Endodermal cell (in vitro differentiated cells): ENCODE results near the gene LIX1L. TPM values are rescaled to one million over a fixed set of nuclear protein-coding genes. Genes with fewer than 3 reads are reported as not detected.

Source experiments
- DNase-seq: peaks from one replicate; pipeline ENCODE4 v3.0.0-alpha.2; 2017
- H3K27ac ChIP-seq: 2 replicates; pipeline ENCODE4 v1.5.1; 2013; ENCODE audit warnings: mild to moderate bottlenecking, low read depth, low read length, moderate library complexity
- H3K27me3 ChIP-seq: 2 replicates; pipeline ENCODE4 v1.6.1; 2013; ENCODE audit warnings: mild to moderate bottlenecking, low read length, moderate library complexity; ENCODE audit not compliant: insufficient read depth, control insufficient read depth, poor library complexity, severe bottlenecking
- H3K36me3 ChIP-seq: 2 replicates; pipeline ENCODE4 v1.7.0; 2013; ENCODE audit warnings: mild to moderate bottlenecking, low read length, moderate library complexity; ENCODE audit not compliant: control insufficient read depth, insufficient read depth
- H3K4me1 ChIP-seq: one replicate; pipeline ENCODE4 v1.7.0; 2013; ENCODE audit warnings: low read length; ENCODE audit not compliant: control insufficient read depth, insufficient read depth
- H3K4me3 ChIP-seq: 2 replicates; pipeline ENCODE4 v1.5.1; 2013; ENCODE audit warnings: mild to moderate bottlenecking, low read length, moderate library complexity
- H3K9ac ChIP-seq: 2 replicates; pipeline ENCODE4 v1.6.1; 2013; ENCODE audit warnings: mild to moderate bottlenecking, low read length, moderate library complexity; ENCODE audit not compliant: poor library complexity, severe bottlenecking; ENCODE audit errors: extremely low read depth
- H3K9me3 ChIP-seq: 2 replicates; pipeline ENCODE4 v1.6.1; 2013; ENCODE audit warnings: mild to moderate bottlenecking, low read length, moderate library complexity; ENCODE audit not compliant: control insufficient read depth
- H3K27ac Mint-ChIP-seq: 2 replicates; pipeline ENCODE4 v1.8.0; 2020; ENCODE audit warnings: mixed read lengths
- H3K27me3 Mint-ChIP-seq: 2 replicates; pipeline ENCODE4 v1.8.0; 2021; ENCODE audit warnings: mild to moderate bottlenecking, mixed read lengths; ENCODE audit not compliant: insufficient read depth
- H3K36me3 Mint-ChIP-seq: 2 replicates; pipeline ENCODE4 v1.8.0; 2020; ENCODE audit warnings: low read depth, mixed read lengths
- H3K4me1 Mint-ChIP-seq: 2 replicates; pipeline ENCODE4 v1.8.0; 2020; ENCODE audit warnings: mixed read lengths
- H3K4me3 Mint-ChIP-seq: 2 replicates; pipeline ENCODE4 v1.8.0; 2020; ENCODE audit warnings: mild to moderate bottlenecking, moderate library complexity, mixed read lengths
- H3K9me3 Mint-ChIP-seq: 2 replicates; pipeline ENCODE4 v1.8.0; 2020; ENCODE audit warnings: mild to moderate bottlenecking, mixed read lengths
- WGBS, 2 experiments: methylation state at CpG; one replicate each; pipeline versions ENCODE4 v1.1.5 to v1.1.7; 2013; ENCODE audit warnings: missing lambda C conversion rate in 2 of 2, mixed read lengths in 1 of 2; ENCODE audit not compliant: insufficient coverage in 1 of 2, insufficient read length in 1 of 2; 5-methylcytosine and 5-hydroxymethylcytosine counted together
- total RNA-seq, 2 donors: library from RNA; stranded (reverse); fragmentation: NEBNext Ultra II Directional in 1 of 2; extraction: Animal tissue kit (Norgen Biotek cat#: 25700) in 1 of 2; gene quantifications; 2 replicates in 1 of 2; 3 replicates in 1 of 2; pipeline ENCODE4 v1.2.1, GENCODE V29; 2021
- TF ChIP-seq, protein P1 (sequence below): fragments of 200-600 bp; sonication (generic); conservative IDR thresholded peaks from 2 replicates; pipeline ENCODE4 v1.5.0; 2021; ENCODE audit warnings: antibody characterized with exemption, mild to moderate bottlenecking

The LIX1L gene
- total RNA-seq, 2 donors from 2014 or later, result 16.6 to 21.3 TPM

- Histone ChIP-seq H3K9me3 (no peaks in the 10 kb centered on the region), H3K36me3 (peaks cover 32% of the 10 kb centered on the region), H3K4me3 (no peak overlapping the region), H3K27ac (no peak overlapping the region), H3K4me1 (peaks cover 8% of the 10 kb centered on the region), H3K9ac (no peak overlapping the region), H3K27me3 (no peaks in the 10 kb centered on the region)
- TF ChIP-seq, protein P1, sequence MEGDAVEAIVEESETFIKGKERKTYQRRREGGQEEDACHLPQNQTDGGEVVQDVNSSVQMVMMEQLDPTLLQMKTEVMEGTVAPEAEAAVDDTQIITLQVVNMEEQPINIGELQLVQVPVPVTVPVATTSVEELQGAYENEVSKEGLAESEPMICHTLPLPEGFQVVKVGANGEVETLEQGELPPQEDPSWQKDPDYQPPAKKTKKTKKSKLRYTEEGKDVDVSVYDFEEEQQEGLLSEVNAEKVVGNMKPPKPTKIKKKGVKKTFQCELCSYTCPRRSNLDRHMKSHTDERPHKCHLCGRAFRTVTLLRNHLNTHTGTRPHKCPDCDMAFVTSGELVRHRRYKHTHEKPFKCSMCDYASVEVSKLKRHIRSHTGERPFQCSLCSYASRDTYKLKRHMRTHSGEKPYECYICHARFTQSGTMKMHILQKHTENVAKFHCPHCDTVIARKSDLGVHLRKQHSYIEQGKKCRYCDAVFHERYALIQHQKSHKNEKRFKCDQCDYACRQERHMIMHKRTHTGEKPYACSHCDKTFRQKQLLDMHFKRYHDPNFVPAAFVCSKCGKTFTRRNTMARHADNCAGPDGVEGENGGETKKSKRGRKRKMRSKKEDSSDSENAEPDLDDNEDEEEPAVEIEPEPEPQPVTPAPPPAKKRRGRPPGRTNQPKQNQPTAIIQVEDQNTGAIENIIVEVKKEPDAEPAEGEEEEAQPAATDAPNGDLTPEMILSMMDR, result no peak
- H3K27me3 Mint-ChIP-seq, result no peaks in the 10 kb centered on the region
- peaks cover 31% of the 10 kb centered on the region for H3K36me3 Mint-ChIP-seq
- 88 to 94% methylated on average over 5 of the region's 5 CpGs for WGBS, 2 experiments
- H3K27ac Mint-ChIP-seq, result no peak overlapping the region
- H3K9me3 Mint-ChIP-seq, result no peaks in the 10 kb centered on the region
- peak overlapping the region; percentile 1 for H3K4me3 Mint-ChIP-seq
- DNase-seq, result no peak
- peaks cover 24% of the 10 kb centered on the region for H3K4me1 Mint-ChIP-seq
Observed at GRCh38 chr1:145916745-145917144, 41.1 kb downstream of the LIX1L start.

- no peaks in the 10 kb centered on the region for H3K9me3 ChIP-seq
- H3K4me1 Mint-ChIP-seq, result peaks cover 7% of the 10 kb centered on the region
- H3K27ac ChIP-seq, result no peak overlapping the region
- H3K4me1 ChIP-seq, result no peaks in the 10 kb centered on the region
- no peak for DNase-seq
- TF ChIP-seq, protein P1, result no peak
- H3K4me3 Mint-ChIP-seq, result no peak overlapping the region
- H3K9me3 Mint-ChIP-seq, result no peaks in the 10 kb centered on the region
- peaks cover 41% of the 10 kb centered on the region for H3K36me3 ChIP-seq
- 94% methylated on average over 11 of the region's 11 CpGs for WGBS, 2 experiments
- no peak overlapping the region for H3K9ac ChIP-seq
- H3K27me3 ChIP-seq, result no peaks in the 10 kb centered on the region
- H3K27ac Mint-ChIP-seq, result no peak overlapping the region
- no peak overlapping the region for H3K4me3 ChIP-seq
- peaks cover 31% of the 10 kb centered on the region for H3K36me3 Mint-ChIP-seq
- no peaks in the 10 kb centered on the region for H3K27me3 Mint-ChIP-seq
Observed at GRCh38 chr1:145912128-145912641, 45.6 kb downstream of the LIX1L start.

DNA sequence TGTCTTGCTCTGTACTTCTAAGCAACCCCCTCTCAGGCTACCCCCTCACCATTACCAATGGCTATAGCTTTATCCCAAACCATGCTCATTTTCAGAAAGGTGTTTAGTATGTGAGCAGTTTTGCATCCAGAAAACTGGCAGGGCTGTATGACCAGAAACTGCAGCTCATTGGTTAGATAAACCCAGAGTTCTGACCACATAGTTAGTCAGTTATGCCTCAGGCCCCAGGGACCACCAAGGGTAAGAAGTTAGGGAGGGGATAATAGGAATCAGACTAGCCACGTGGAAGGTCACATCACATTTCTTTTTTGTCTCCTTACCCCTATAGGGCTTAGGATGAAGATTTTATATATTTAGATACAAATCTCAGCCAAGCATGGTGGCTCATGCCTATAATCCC, 49.2 kb downstream of the LIX1L start:
- Mint-ChIP-seq H3K27ac (no peak overlapping the region), H3K9me3 (no peaks in the 10 kb centered on the region), H3K36me3 (peaks cover 12% of the 10 kb centered on the region), H3K4me3 (no peak overlapping the region), H3K27me3 (peaks cover 6% of the 10 kb centered on the region), H3K4me1 (peaks cover 9% of the 10 kb centered on the region)
- no CpG with 5 or more reads among the region's 1 CpG for WGBS, 2 experiments
- H3K9me3 ChIP-seq, result no peaks in the 10 kb centered on the region
- no peak overlapping the region for H3K27ac ChIP-seq
- H3K4me3 ChIP-seq, result no peak overlapping the region
- DNase-seq, result no peak
- H3K36me3 ChIP-seq, result peaks cover 19% of the 10 kb centered on the region
- no peak overlapping the region for H3K9ac ChIP-seq
- no peaks in the 10 kb centered on the region for H3K4me1 ChIP-seq
- H3K27me3 ChIP-seq, result no peaks in the 10 kb centered on the region
- TF ChIP-seq, protein P1, result no peak
